Activated CD4-positive, alpha-beta T cell treated with anti-CD3 and anti-CD28 coated beads, Interleukin-2, amount 10 ng/mL, durations not matched to agents 24 days and 14 days (primary cell): ENCODE results near the gene VPS33B. TPM values are rescaled to one million over a fixed set of nuclear protein-coding genes. Genes with fewer than 3 reads are reported as not detected.

Experiments
- DNase-seq: peaks from one replicate; pipeline ENCODE4 v3.0.0; 2022
- H3K27ac Mint-ChIP-seq: one replicate; pipeline ENCODE4 v1.8.0; 2022; ENCODE audit warnings: mild to moderate bottlenecking, mixed read lengths
- H3K27me3 Mint-ChIP-seq: one replicate; pipeline ENCODE4 v1.8.0; 2022; ENCODE audit warnings: mixed read lengths
- H3K36me3 Mint-ChIP-seq: one replicate; pipeline ENCODE4 v1.8.0; 2022; ENCODE audit warnings: low read depth, mild to moderate bottlenecking, mixed read lengths
- H3K4me1 Mint-ChIP-seq: one replicate; pipeline ENCODE4 v1.8.0; 2021; ENCODE audit warnings: mixed read lengths
- H3K4me3 Mint-ChIP-seq: one replicate; pipeline ENCODE4 v1.8.0; 2022; ENCODE audit warnings: mild to moderate bottlenecking, moderate library complexity, mixed read lengths
- H3K9me3 Mint-ChIP-seq: one replicate; pipeline ENCODE4 v1.8.0; 2021; ENCODE audit warnings: mixed read lengths
- intact Hi-C: fragments of 100-400 bp; cut with micrococcal nuclease; formaldehyde crosslinking; loops from one replicate; pipeline ENCODE4 v1.15.1; 2023
- total RNA-seq: library from RNA; stranded (reverse); gene quantifications from 2 replicates; pipeline ENCODE4 v1.2.3, GENCODE V29; 2022

The VPS33B gene
- 18.9 and 19.5 TPM in 2 replicates for total RNA-seq

DNA sequence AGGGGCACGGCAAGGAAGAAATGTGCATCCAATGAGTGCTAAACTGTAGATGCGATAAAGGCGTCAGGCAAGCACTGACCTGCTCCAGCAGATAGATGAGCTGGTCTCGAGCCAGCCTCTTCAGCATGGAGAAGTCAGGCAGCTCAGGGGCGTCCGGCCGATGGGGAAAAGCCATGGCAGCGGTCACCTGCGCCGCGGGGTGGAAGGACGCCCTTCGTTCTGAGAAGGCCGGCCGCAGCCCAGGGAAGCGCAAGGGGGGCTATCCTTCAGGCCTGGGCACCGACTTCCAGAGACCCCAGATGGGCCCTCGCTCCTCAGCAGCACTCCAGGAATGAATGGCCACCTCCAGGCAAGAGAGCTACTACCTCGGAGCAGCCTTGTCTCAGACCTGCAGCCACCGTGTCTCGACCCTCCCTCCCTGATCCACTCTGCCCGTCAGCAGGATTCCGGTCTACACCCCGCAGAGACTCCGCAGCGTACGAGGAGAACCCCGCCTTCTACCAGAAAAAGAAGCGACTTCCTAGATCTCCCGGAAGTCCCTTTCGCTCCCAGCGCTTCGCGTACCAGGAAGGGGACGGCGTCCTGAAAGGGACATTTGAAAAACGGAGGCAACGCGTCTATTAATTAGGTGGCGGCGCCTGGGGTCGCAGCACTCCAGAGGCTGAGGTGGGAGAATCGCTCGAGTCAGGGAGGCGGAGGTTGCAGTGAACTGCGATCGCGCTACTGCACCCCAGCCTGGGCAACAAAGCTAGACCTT lies at the start of gene VPS33B:
Gene VPS33B (minus strand): TSS at position 520 of the 757 bp plus-strand sequence. CDS start 345 bp downstream, at position 175.
- H3K9me3 Mint-ChIP-seq, result no peaks in the 10 kb centered on the region
- DNase-seq, result peak; percentile 94
- H3K4me3 Mint-ChIP-seq, result peak within 1 kb of the TSS; percentile 88
- H3K4me1 Mint-ChIP-seq, result peaks cover 34% of the 10 kb centered on the region
- peaks cover 9% of the 10 kb centered on the region for H3K36me3 Mint-ChIP-seq
- H3K27ac Mint-ChIP-seq, result peak within 1 kb of the TSS; percentile 77
- intact Hi-C loops, result loop anchor here (1.0 kb wide), 2 partner anchors 28 to 68 kb away; partner anchors contain the start of genes PRC1 and RCCD1
- H3K27me3 Mint-ChIP-seq, result no peaks in the 10 kb centered on the region

DNA sequence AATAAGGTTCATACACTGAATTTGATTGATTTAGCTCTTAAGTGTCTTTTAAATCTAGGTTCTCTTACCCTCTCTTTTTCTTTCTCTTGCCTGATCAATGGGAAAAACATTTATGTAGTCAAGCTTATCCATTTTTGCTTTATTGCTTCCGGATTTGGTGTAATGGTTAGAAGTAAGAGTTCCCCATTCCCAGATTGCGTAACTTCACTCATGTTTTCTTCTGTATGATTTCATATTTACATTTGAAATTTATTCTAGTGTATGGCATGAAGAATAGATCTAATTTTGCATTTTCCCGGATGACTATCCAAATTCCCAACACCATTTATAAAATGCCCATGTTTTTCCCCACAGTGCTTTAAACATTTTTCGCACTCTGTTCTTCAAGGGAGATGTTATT lies 49.8 kb upstream of the VPS33B start:
- no peaks in the 10 kb centered on the region for H3K36me3 Mint-ChIP-seq
- no peak for DNase-seq
- H3K27ac Mint-ChIP-seq, result no peak overlapping the region
- H3K4me1 Mint-ChIP-seq, result no peaks in the 10 kb centered on the region
- H3K9me3 Mint-ChIP-seq, result no peaks in the 10 kb centered on the region
- H3K27me3 Mint-ChIP-seq, result peaks cover 36% of the 10 kb centered on the region
- H3K4me3 Mint-ChIP-seq, result no peak overlapping the region
- intact Hi-C loops, result no loop called here

DNA sequence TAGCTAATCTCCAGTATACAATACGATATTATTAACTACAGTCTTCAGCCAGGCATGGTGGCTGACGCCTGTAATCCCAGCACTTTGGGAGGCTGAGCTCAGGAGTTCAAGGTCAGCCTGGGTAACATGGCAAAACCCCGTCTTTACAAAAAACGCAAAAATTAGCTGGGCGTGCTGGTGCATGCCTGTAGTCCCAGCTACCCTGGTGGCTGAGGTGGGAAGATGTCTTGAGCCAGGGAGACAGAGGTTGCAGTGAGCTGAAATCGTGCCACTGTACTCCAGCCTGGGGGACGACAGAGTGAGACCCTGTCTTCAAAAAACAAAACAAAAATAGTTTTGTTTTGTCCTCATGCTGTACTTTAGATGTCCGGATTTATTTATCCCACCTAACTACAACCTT lies 48.5 kb upstream of the VPS33B start:
- H3K27me3 Mint-ChIP-seq, result peaks cover 33% of the 10 kb centered on the region
- no peak for DNase-seq
- no peak overlapping the region for H3K27ac Mint-ChIP-seq
- H3K4me3 Mint-ChIP-seq, result no peak overlapping the region
- intact Hi-C loops, result no loop called here
- H3K9me3 Mint-ChIP-seq, result no peaks in the 10 kb centered on the region
- no peaks in the 10 kb centered on the region for H3K36me3 Mint-ChIP-seq
- H3K4me1 Mint-ChIP-seq, result no peaks in the 10 kb centered on the region

DNA sequence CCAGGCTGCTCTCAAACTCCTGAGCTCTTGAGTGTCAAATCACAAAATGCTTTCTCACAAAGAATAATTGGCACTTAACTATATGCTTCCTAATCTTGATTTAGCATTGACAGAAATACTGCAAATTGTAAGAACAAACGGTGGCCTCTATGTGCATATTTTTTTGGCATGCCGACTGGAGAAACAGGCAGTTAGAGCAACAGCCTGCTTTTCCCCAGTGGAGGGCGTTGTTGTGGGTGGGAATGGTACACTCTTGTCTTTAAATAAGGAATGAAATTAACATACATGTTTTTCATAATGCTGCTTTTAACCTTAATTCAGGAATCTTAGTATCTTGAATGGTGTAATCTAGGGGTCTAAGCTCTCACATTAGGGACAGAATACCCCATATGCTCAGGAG lies 46.6 kb upstream of the VPS33B start:
- H3K36me3 Mint-ChIP-seq, result no peaks in the 10 kb centered on the region
- H3K9me3 Mint-ChIP-seq, result peaks cover 4% of the 10 kb centered on the region
- intact Hi-C loops, result no loop called here
- H3K27ac Mint-ChIP-seq, result no peak overlapping the region
- no peaks in the 10 kb centered on the region for H3K4me1 Mint-ChIP-seq
- H3K4me3 Mint-ChIP-seq, result no peak overlapping the region
- H3K27me3 Mint-ChIP-seq, result peaks cover 36% of the 10 kb centered on the region
- no peak for DNase-seq

DNA sequence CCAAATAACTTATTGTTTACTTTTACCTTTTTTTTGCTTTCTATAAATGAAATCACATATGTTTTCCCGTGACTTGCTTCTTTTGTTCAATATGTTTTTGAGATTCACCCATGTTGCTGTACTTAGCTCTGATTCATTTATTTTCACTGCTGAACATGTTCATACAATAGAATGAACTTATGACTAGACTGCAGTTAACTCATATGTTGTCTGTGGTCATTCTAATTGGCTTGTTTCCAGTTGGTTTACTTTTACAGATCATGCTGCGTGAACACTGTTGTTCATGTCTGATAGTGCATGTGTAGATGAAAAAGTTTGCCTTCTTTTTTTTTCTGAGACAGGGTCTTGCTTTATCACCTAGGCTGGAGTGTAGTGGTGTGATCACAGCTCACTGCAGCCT lies 46.0 kb upstream of the VPS33B start:
- H3K27ac Mint-ChIP-seq, result no peak overlapping the region
- H3K9me3 Mint-ChIP-seq, result peaks cover 4% of the 10 kb centered on the region
- no peaks in the 10 kb centered on the region for H3K36me3 Mint-ChIP-seq
- H3K27me3 Mint-ChIP-seq, result peaks cover 36% of the 10 kb centered on the region
- intact Hi-C loops, result no loop called here
- H3K4me3 Mint-ChIP-seq, result no peak overlapping the region
- H3K4me1 Mint-ChIP-seq, result no peaks in the 10 kb centered on the region
- DNase-seq, result no peak

DNA sequence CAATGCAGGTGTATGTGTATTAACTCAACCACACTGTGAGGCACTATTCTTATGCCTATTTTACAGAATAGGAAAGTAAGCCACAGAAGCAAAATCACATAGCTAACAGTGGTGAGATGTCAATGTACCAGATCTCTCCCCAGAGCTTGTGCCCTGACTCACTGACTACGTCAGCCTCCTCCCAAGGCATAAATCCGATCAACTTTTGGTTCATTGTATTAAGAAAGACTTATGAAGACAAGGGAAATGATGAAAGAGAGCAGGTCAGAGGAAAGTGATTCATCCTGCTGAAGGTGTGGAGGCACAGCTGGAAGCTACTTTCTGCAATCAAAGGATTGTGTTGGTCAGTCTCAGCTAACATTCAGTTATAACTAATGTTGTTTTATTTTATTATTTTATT lies 44.6 kb upstream of the VPS33B start:
- no peak overlapping the region for H3K27ac Mint-ChIP-seq
- H3K4me3 Mint-ChIP-seq, result no peak overlapping the region
- H3K4me1 Mint-ChIP-seq, result no peaks in the 10 kb centered on the region
- no peaks in the 10 kb centered on the region for H3K36me3 Mint-ChIP-seq
- peaks cover 31% of the 10 kb centered on the region for H3K27me3 Mint-ChIP-seq
- peaks cover 4% of the 10 kb centered on the region for H3K9me3 Mint-ChIP-seq
- intact Hi-C loops, result no loop called here
- DNase-seq, result no peak

DNA sequence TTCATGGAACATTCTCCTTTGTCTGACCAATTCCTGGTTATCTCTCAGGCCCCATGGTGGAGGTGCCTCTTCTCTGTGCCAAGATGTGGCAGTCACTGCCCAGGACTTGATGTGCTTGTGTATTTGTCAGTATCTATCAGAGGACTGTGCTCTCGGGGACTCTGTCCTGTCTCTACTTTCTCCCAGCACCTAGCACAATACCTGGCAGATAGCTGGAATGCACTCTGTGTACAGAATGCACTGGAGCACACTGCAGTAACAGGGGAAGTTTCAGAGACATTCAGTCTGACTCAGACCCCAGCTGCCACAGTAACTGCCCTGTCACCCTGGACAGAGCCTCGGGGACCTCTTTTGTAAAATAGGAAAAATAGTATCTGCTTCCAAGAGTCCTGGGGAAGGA lies 43.1 kb upstream of the VPS33B start:
- intact Hi-C loops, result no loop called here
- H3K9me3 Mint-ChIP-seq, result peaks cover 4% of the 10 kb centered on the region
- H3K4me1 Mint-ChIP-seq, result no peaks in the 10 kb centered on the region
- H3K36me3 Mint-ChIP-seq, result no peaks in the 10 kb centered on the region
- H3K4me3 Mint-ChIP-seq, result no peak overlapping the region
- peaks cover 26% of the 10 kb centered on the region for H3K27me3 Mint-ChIP-seq
- no peak for DNase-seq
- no peak overlapping the region for H3K27ac Mint-ChIP-seq

DNA sequence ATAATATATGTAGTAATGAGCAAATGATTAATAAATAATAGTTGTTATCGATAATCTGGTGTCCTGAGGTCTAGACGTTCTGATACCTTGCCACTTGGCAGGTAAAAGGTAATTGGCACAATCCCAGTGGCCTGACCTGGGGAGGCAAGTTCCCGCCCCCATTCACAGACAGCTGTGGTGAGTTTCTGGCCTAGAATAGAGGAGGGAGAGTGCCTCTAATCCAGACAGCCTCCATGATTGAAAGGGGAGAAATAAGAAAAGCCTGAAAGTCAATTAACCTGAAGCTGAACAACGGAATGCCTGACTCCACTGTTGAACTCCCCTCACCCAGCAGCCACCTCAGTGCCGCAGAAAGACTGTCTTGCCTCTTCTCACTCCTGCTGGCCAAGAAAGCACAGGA lies 39.6 kb upstream of the VPS33B start:
- no peak for DNase-seq
- no peak overlapping the region for H3K27ac Mint-ChIP-seq
- H3K36me3 Mint-ChIP-seq, result no peaks in the 10 kb centered on the region
- H3K4me1 Mint-ChIP-seq, result no peaks in the 10 kb centered on the region
- H3K9me3 Mint-ChIP-seq, result peaks cover 4% of the 10 kb centered on the region
- H3K4me3 Mint-ChIP-seq, result no peak overlapping the region
- intact Hi-C loops, result no loop called here
- peaks cover 31% of the 10 kb centered on the region for H3K27me3 Mint-ChIP-seq

DNA sequence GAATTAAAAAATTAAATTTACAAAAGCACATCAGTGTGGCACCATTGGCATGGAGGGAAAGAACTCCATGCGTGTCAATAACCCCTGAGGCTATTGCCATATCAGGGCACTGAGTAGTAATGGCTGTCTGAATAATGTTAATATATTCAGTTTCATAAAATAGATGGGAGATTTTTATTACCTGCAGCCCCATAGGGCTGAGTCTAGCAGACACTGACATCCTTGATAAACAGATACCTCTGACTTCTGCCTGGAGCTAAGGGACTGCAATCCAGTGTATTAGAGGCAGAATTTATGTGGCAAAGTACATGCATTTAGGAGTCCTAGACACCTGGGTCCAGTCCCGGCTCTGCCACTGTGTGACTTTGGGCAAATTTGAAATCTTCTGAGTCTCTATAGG lies 38.8 kb upstream of the VPS33B start:
- Mint-ChIP-seq H3K27ac (no peak overlapping the region), H3K4me3 (no peak overlapping the region), H3K4me1 (no peaks in the 10 kb centered on the region), H3K36me3 (no peaks in the 10 kb centered on the region), H3K9me3 (peaks cover 4% of the 10 kb centered on the region), H3K27me3 (peaks cover 36% of the 10 kb centered on the region)
- DNase-seq, result no peak
- intact Hi-C loops, result no loop called here

DNA sequence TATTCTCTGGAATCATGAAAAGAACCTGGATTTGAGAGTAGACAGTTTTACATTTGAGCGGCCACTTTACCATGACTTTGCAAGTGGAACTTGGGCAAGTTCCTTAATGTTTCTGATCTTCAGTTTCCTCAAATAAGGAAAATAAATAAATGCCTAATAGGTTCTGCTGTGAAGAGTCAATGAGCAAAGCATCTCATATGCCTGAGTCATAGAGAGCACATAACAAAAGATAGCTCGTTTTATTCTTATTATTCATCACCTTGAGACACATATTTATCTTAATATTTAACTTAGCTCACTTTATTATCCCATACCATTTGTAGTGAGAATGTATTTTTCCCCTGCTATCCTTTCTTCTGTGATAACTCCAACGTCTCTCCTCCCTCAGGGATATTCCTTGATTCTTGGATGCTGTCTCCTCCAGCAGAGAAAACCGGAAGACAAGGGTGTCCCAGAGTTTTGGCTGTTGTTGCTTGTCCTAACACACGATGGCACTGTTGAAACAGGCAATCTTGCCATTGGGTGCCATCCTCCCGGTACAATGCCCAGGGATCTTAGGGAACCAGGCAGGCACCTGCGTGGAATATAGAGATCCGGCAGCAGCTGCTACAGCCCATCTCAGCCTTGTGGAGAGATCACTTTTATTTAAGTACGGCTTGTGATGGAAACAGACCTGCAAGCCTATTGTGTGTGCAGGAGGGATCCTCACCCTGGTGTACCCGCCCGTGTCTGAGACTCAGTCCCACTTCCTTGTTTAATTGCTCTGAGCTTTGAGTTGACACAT lies 33.3 kb upstream of the VPS33B start:
- Mint-ChIP-seq H3K4me3 (no peak overlapping the region), H3K4me1 (peaks cover 3% of the 10 kb centered on the region), H3K27me3 (peaks cover 69% of the 10 kb centered on the region), H3K27ac (no peak overlapping the region), H3K9me3 (no peaks in the 10 kb centered on the region), H3K36me3 (no peaks in the 10 kb centered on the region)
- intact Hi-C loops, result loop anchor here (1.0 kb wide), 2 partner anchors 170 to 216 kb away; no protein-coding TSS in a partner anchor
- DNase-seq, result peak; percentile 81

DNA sequence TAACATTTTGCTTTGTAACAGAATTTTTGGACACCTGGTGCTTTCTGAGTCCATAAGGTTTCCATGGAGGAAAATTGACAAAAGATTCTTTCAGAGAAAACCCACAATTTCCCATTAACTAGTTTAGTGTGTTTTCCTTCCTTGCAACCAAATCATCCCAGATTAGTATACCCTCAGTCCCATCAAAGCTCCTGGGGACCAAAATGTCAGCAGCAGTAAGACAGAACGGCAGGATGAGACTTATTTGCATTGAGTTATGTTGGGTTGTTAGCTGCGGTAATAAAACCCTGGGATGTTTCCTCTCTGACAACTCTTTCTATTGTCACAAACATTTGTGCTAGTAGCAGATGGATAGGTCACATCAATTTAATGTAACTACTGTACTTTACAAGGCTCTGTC lies 32.4 kb upstream of the VPS33B start:
- Mint-ChIP-seq H3K27ac (no peak overlapping the region), H3K27me3 (peaks cover 69% of the 10 kb centered on the region), H3K9me3 (no peaks in the 10 kb centered on the region), H3K36me3 (no peaks in the 10 kb centered on the region), H3K4me1 (peaks cover 3% of the 10 kb centered on the region), H3K4me3 (no peak overlapping the region)
- intact Hi-C loops, result no loop called here
- DNase-seq, result no peak

DNA sequence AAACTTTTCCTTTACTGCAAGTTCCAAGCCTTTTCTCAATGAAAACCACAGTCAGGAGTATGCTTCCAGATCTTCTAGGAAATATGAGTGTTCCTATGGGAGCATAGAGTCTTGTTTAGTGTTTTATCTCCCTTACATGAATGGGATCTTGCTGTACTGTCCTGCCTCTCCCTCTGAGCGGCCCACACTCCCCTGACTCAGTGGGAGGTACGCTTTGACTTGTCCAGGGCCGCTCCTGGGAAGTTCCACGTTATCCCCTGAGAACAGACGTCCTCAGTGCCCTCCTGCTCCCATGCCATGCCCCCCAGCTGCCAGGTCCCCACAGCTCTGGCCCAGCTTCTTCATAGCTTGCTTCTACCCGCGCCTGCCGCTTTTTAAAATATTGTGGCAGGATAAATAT lies 28.9 kb upstream of the VPS33B start:
- no peaks in the 10 kb centered on the region for H3K9me3 Mint-ChIP-seq
- intact Hi-C loops, result no loop called here
- no peak for DNase-seq
- no peak overlapping the region for H3K4me3 Mint-ChIP-seq
- no peak overlapping the region for H3K27ac Mint-ChIP-seq
- peaks cover 21% of the 10 kb centered on the region for H3K4me1 Mint-ChIP-seq
- H3K36me3 Mint-ChIP-seq, result no peaks in the 10 kb centered on the region
- H3K27me3 Mint-ChIP-seq, result peaks cover 52% of the 10 kb centered on the region

DNA sequence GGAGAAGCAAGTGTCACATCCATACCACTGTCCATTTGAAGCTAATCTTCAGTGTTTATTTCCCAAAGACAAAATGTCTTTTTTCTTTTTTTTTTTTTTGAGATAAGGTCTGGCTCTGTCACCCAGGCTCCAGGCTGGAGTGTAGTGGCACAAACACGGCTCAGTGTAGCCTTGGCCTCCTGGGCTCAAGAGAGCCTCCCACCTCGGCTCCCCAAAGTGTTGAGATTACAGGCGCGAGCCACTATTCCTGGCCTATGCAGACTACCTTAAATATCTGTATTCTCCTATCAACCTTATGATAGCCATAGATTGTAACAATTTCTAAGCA lies 27.7 kb upstream of the VPS33B start:
- H3K4me1 Mint-ChIP-seq, result peaks cover 21% of the 10 kb centered on the region
- no peak overlapping the region for H3K4me3 Mint-ChIP-seq
- H3K36me3 Mint-ChIP-seq, result no peaks in the 10 kb centered on the region
- intact Hi-C loops, result loop anchor here (1.0 kb wide), 1 partner anchor 94 kb away; no protein-coding TSS in a partner anchor
- H3K9me3 Mint-ChIP-seq, result no peaks in the 10 kb centered on the region
- H3K27ac Mint-ChIP-seq, result no peak overlapping the region
- DNase-seq, result no peak
- peaks cover 43% of the 10 kb centered on the region for H3K27me3 Mint-ChIP-seq

DNA sequence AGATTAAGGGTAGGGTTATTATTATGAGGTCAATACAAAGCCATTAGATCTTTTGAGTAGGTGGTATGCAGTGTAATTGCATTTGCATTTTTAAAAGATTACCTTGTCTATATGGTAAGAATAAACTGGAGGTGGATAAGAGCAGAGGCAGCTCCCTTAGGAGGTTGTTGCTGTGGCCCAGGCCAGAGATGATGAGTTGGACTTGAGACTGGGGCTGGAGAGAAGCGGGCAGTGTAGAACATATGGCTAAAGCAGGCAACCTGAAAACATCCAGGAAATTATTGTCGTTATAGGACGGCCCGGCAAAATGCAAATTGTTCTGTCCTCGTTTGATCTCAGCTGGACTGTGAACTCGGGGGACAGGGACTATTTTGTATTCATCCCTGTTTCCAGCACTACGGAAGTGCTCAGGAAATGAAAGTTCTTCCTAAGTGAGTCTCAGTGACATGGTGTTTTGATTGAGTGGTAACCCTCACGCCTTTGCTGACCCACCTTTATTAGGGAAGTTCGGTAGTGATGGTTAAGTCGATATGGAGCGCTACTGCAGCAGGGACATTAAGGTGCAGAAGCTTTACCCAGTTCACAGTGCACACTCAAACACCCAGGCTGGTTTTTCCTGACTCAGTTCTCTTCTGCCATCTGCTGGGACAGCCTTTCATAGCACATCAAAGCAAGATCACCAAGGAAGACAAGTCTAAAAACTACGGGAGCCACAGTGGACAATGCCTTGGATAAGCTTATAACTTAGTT lies 27.2 kb upstream of the VPS33B start:
- no peak overlapping the region for H3K27ac Mint-ChIP-seq
- H3K4me1 Mint-ChIP-seq, result peaks cover 24% of the 10 kb centered on the region
- H3K27me3 Mint-ChIP-seq, result peaks cover 38% of the 10 kb centered on the region
- H3K4me3 Mint-ChIP-seq, result no peak overlapping the region
- intact Hi-C loops, result loop anchor here (1.0 kb wide), 1 partner anchor 93 kb away; no protein-coding TSS in a partner anchor
- no peaks in the 10 kb centered on the region for H3K36me3 Mint-ChIP-seq
- DNase-seq, result peak; percentile 91
- H3K9me3 Mint-ChIP-seq, result no peaks in the 10 kb centered on the region
